DMS53 treated with DMSO at 0.1 percent for 48 hours (cell line): ENCODE data around the gene BOD1L1.

ENCODE experiments used
- DNase-seq: peaks from one replicate; lab custom pipeline; 2025; ENCODE audit not compliant: unreplicated experiment; lab: John Stamatoyannopoulos, UW

The BOD1L1 gene

DNA sequence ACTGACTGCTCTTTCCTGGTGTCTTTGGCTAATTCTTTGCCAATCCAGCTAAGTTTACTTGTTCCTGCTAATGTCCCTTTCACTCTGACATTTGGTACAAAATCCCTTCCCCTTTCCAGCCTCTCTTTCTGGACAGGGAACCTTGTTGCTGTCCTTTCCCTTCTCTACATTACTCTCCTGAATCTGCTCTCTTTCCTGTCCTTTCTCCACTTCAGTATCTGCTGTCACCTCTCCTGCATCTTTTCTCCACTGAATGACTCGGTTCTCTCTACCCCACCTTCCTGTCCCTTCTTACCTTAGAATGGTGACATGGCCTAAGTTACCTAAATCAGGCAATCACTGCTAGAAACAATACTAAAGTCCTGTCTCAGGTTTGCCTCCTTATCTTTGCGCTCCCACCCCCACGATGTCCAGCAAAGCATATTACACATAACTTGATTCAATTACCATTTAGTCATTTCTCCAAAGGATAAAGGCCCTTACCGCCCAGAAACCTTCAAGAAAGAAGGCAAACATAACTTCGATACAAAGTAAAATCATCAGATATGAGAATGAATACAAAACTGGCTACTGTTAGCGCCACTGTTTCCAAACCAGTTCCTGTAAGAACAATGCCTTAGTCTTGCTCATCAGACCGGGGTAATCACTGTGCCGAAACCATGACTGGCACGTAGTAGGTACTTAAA, 890 bp downstream of the BOD1L1 start:
- no peak for DNase-seq

DNA sequence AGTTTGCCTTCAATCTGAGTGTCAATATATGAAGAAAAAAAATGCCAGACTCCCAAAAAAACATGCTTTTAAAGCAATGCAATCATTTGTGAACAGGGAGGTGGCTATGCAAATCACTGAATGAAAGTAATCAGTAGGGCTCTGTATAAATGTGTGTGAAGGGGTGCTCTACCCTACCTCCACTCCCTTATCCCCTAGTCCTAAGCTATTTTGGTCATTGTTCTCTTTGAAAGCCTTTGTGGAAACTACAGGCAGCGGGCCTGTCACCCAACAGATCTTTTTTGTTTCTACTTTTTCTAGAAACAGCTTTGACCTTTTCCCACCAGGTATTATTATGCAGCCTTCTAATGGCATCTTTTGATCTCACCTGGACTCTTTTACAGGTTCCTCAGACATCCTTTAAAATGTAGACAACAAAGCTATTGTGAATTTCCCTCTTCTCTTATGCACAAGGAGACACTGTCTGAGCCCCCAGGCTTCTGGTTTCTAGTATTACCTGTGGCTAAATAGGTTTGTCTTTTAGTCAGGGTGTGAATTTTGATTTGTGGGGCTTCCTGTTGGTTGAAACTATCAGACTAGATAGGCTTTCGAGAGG, 9.2 kb downstream of the BOD1L1 start:
- no peak for DNase-seq

DNA sequence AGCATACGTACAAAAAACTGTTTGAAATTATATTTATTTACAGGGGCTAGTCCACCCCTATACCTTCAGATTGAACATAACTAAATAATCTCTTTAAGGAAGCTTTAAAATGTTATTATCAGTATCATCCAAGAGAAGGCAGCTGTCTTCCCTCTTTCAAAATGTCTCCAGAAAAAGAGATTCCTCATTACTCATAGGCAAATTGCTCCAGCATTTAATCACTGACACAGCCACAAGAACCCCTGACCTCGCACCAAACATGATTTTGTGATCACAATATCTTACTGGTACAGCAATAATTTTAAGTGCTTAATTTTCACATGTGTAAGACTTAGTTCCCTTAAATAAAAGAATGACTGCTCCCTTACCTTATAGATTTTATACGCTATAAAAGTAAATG, 9.7 kb downstream of the BOD1L1 start:
- DNase-seq: no peak

DNA sequence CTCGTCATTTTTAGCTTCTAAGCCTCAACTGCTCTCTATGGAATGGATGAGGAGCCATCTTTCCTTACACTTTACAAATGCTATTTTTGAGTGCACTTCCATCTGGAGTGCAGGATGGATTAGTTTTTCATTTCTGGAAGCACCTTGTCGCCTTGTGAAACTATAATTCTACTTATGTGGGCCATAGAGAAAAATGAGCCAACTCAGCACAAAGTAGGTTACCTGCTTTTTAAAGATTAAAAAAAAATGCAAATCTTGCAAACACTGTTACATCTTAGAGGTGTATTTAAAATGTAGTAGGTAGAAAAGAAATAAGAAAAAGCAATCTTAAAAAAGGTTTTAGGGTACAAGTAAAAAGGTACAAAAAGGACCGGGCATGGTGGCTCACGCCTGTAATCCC, 10.9 kb downstream of the BOD1L1 start:
- DNase-seq: no peak

DNA sequence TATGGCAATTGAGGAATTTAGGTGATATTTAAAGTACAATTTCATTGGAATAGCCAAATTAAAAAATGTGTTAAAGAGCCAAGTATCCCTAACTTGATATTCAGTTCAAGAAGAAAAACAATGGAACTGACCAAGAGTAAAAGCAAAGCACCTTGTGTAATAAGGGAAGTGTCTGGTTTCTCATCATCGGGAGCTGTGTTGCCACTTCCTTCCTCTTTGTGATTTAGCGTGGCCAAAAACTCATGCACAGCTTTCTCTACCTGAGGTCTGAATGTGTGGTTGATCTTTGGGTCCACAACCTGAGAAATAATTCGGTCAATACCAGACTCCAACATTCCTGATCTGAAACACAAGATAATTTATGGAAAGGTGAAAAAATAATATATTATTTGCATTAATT, 12.4 kb downstream of the BOD1L1 start:
- no peak for DNase-seq

DNA sequence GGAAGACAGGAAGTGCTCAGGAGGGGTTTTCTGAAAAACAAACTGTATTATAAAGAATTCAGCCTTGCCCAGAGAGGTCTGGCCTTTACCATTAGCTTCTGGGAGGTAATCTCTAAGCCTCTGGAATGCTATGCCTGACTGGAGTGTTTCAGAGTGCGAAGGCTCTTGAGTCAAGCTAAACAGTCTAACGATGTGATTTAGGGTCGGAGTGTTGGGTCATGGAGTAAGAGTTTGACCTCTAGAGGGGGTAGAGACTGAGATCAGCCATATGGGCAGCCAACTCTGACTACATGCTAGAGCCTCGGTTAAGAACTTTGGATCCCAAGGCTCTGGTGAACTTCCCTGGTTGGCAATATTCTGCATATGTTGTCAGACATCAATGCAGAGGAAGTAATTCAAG, 15.0 kb downstream of the BOD1L1 start:
- no peak for DNase-seq

DNA sequence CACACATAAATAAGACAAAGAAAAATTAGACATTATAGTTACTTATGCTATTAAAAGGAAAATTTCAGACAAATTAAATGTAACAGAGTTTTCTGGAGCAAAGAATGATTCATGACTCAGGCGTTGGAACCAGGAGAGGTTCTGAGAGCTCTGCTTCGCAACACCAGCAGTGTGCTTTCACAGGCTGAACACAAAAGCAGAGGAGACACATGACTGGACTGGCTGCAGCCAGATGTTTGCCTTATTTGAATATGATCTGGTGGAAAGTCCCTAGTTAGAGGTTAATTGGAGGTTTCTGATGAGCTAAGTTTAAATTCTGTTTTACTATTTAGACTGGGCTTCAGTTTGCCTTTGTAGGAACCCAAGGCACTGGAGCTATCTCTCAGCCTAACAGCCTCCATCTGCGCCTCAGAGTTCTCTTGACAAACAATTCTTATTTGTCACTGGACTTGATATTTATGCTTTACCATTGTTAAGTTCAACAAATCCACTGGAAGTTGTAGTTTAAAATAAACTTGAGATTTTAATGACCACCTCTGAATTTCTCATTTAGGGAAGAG, 16.2 kb downstream of the BOD1L1 start:
- no peak for DNase-seq

DNA sequence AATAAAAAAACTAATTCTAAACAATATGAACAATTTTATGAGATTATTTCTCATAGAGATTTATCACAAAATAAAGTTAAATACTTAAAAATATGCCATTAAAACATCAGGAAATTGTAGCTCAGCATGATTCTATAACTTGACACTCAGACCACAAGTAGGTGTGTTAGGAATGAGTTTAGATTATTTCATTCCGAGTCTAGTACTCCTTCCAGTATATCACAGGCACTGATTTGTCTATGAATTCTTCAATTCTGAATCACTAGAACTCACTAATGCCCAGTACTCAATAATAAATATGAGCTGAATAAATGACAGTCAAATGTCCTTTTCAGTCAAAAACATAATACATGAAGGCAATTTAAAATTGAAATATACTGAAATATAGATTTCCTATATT, 22.2 kb downstream of the BOD1L1 start:
- no peak for DNase-seq

DNA sequence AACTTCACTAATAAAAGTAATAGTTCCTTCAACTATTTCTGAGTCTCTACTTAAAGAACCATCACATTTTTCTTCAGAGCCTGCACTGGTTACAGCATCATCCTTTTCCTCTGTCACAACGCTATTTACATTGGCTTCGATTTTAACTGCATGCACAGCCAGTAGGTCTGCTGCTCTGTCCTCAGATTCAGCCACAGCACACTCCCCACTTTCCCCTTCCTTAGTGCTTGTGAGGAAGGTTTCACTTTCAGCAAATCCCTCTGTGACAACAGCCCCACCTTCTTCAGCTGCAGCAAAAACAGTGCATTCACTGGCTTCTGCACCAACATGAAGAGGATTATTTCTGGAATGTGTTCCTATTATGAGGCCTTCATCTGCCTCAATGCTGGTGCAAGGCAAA, 25.7 kb downstream of the BOD1L1 start:
- DNase-seq: no peak

DNA sequence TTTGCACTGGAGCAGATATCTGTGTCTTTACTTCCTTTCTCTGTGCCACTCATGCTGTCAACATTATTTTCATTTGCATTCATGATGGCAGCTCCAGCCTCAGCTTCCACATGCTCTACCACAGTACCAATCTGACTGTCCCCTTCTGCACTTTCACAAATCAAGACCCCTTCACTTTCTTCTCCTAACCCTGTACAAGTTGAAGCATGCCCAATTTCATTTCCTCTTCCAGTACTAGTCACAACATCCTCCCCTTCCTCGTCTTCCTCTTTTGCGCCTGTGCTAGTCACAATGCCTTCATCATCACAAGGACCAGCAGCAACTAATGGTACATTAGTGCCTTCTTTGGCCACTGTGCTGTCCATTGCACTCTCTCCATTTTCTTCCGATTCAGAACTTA, 26.5 kb downstream of the BOD1L1 start:
- no peak for DNase-seq

DNA sequence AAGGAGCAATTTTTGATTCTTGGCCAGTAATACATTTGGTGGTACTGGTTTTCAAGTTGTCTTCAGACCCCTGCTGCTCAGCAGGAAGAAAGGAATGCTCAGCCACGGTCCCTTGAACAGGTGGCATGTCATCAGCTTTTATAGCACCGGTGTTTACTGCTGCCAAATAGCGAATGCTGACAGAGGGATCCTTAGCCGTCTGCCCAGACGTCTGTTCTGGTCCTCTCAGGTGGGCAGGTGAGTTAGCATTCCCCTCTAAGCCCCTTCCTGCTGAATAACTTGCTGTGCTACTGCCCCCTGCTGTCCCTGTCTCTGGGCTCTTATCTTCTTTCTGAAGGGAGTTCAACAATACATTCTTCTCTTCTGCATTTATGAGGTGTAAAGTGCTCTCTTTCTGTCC, 28.4 kb downstream of the BOD1L1 start:
- no peak for DNase-seq

DNA sequence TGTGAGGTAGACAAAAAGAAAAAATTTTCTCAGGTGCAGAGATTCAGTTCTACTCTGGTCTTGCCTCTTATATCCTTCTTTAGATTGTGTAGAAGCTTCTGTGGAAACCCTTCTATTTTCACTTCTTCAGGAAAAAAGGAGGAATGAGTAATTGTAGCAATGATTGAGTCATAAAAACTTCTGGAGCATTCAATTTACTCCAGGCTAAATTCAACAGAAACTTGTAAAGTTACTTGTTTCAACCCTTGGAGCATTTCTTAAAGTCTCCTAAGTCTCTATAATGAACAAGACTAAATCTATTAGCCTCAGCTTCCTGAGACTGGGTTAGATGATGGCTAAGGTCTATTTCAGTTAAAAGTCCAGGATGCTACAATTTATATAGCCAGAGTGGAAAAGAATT, 29.9 kb downstream of the BOD1L1 start:
- DNase-seq: no peak

DNA sequence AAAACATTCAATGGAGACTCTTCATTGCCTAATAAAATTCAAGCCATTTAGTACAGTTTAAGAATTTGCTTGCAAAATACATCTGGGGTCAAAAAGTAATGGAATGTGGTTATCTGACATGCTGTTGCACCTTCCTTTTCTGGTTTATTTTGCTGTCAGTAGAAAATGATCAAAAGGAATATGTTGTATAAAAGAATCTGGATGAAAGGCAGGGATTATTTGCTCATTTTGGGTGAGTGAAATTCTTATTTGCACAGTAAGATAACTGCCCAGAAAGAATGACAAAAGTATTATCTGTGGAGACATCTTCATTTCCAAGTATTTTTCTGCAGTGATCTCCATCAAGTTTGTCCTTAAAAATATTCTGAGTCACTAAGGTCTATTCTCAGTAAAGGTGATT, 30.4 kb downstream of the BOD1L1 start:
- DNase-seq: no peak

DNA sequence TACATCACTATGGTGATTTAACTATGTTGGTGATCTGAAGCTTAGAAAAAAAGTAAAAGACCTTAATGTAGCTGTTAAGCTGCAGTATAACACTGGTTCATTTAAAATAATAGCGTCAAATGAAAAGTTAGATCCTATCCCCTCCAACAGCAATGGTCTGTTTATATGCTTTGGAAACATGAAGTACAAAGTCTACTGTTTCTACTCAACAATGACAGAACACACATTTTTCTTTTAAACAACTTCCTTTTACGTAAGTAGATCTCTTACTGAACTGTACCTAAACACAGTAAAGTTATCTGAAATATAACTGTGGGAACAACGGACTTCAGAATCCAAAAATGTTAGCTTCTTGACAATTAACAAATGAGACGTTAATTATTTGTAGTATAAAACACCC, 35.3 kb downstream of the BOD1L1 start:
- no peak for DNase-seq

DNA sequence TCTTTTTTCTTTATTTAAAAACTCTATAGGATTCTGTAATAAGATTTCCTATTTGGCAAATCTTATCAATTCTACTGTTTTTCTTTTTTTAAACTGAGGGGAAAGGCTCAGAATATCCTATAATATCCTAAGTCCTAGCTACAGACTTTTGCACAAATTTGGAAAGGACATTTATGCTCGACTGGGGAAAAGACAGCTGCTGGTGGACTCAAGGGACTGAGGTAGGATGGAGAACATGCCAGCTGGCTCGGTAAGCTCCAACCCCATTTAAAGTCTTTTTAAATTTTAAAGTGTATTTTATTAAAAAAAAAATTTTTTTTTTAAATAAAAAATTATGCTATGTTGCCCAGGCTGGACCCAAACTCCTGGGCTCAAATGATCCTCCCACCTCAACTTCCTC, 36.8 kb downstream of the BOD1L1 start:
- DNase-seq: no peak

DNA sequence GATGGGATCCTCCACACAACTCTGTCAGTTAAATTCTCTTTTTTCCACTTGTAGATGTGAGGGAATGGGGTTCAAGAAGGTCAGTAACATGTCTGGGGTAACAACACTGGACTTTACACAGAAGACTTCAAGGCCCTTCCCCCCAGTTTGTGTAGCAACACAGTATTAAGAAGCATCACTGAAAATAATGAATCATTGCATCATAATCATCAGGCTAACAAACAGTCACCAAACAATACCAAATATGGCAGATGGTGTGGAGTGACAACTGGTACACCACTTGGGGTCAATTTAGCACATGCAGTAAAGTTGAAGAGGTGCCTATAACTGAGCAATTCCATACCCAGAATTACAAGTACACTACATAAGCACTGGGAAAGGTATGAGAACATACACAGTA, 38.6 kb downstream of the BOD1L1 start:
- DNase-seq: no peak

DNA sequence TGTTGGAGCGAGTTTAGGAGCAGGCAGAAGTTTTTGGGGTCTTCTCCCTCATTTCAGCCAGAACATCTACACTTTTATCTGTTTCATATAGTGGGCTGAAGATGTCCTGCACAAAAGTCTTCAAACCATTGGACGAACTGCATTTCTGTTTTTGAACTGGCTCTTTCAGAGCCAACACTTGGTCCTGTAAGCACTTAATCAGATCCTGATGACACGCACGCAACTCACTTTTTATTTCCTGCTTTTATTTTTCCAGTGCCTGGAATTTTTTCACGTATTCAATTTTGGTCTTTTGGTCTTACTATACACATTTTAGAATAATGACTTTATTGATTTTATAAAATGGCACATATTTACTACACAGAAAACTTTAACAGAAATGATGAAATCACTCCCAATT, 43.0 kb downstream of the BOD1L1 start:
- DNase-seq: no peak

DNA sequence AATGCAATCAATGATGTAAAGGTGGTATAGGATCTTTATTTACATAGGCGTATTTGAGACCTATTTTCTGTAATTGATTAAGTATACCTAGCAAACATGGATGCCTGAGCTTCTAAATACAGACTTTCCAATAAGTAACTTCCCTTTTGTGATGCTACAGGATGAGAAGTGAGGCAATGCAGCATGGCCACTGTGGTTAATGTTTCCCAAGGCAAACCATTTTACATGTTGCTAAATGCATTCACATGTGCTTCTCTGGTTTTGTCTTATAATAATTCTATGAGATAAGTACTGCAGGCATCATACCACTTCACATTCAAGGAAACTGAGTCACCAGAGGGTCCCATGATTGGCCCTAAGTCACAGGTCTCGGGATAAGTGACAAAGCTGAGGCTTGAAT, 47.5 kb downstream of the BOD1L1 start:
- DNase-seq: no peak

DNA sequence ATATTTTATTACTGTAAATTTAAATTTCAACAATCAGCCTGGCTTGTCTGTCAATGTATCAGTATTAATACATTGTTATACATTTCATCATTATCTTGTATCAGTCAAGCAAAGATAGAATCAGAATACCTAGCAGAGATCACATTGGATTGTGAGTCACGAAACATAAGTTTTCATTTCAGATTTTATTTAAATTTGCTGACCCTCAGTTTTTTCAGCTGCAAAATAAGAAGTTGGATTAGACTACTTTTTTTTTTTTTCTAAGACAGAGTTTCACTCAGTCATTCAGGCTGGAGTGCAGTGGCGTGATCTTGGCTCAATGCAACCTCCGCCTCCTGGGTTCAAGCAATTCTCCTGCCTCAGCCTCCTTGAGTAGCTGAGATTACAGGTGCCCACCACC, 49.9 kb downstream of the BOD1L1 start:
- DNase-seq: no peak

DNA sequence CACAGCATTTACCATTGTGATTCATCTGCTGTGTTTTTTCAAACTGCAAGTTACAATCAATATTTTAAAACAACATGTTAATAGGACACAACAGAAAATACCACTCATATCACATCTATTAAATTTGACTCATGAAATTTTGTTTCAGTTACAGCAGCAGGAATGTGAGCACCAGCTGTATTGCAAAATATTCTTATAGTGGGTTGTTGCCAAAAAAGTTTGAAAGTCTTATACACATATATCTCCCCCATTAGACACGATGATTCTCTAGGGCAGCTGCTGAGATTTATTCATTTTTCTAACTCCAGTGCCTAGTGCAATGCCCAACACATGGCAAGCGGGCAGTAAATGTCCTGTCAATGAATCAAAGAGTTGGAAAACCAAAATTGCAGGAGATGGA, 56.6 kb downstream of the BOD1L1 start:
- DNase-seq: no peak

DNA sequence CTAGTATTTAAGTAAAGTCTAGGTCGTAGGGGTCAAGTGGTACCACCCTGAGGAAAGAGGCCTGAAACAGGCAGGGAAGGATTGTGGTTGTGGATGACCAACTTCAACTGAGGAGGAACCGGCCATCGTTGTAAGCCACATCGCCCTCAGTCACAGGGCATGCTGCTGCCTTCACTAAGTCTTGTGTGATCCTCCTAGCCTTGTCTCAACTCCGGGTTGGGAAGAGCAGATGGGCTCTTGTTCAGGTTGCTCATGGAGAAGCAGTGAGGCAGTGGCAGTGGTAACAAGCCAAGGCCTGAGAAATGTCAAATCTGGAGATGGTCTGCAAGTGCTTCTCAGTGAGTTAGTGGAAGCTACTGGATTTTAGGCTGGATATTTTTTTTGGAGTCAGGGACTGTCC, 60.4 kb downstream of the BOD1L1 start:
- no peak for DNase-seq

DNA sequence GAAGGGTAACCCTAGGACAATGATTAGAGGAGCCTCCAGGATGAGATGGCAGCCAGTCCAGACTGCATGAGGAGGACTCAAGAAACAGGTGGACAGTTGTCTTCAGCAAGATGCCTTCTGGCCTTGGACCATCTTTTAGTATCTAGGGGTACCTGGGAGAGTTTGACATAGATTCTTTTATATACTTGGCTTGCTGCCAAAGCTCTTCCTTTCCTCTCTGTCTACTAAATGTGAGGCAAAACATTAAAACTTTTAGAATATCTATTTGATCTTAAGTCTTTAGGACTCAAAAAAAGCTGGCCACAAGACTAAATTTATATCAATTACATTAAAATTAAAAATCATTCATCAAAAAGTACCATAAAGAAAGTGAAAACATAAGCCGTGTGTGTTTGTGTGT, 64.6 kb downstream of the BOD1L1 start:
- no peak for DNase-seq

DNA sequence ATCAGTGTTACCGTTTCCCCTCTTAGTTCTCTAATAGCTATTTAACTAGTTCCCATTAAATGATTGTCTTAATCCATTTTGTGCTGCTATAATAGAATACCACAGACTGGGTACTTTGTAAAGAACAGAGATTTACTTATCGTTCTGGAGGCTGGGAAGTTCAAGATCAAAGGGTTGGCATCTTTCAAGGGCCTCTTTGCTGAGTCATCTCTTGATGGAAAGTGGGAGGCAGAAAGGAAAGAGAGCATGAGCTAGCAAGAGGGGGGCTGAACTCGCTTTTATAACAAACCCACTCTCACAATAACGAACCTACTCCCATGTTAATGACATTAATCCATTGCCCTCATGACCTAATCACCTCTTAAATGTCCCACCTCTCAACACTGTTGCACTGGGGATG, 65.9 kb downstream of the BOD1L1 start:
- no peak for DNase-seq
